Uterus (tissue), 4 donors: ENCODE data around the gene DDAH2. TPM values are rescaled to one million over a fixed set of nuclear protein-coding genes. Genes with fewer than 3 reads are reported as not detected.

Experiments
- DNase-seq, 2 donors: peaks; one replicate each; pipeline ENCODE4 v3.0.0-alpha.2; 2019 to 2020
- H3K27ac ChIP-seq, 2 donors: fragments of 200-600 bp; sonication (generic); 1 replicate in 1 of 2; 2 replicates in 1 of 2; pipeline ENCODE4 v1.5.1; 2016 to 2018
- H3K27me3 ChIP-seq, 2 donors: fragments of 200-600 bp; sonication (generic); one replicate each; pipeline ENCODE4 v1.5.1; 2018 to 2019; ENCODE audit warnings: control low read depth in 1 of 2
- H3K36me3 ChIP-seq, 2 donors: fragments of 200-600 bp; sonication (generic); one replicate each; pipeline ENCODE4 v1.5.1; 2019; ENCODE audit warnings: control low read depth in 1 of 2
- H3K4me1 ChIP-seq, 2 donors: fragments of 200-600 bp; sonication (generic); one replicate each; pipeline ENCODE4 v1.5.1; 2018 to 2019; ENCODE audit warnings: control low read depth in 1 of 2
- H3K4me3 ChIP-seq, 2 donors: fragments of 200-600 bp; sonication (generic); 1 replicate in 1 of 2; 2 replicates in 1 of 2; pipeline ENCODE4 v1.5.1; 2018 to 2019; ENCODE audit warnings: mild to moderate bottlenecking in 1 of 2
- H3K9me3 ChIP-seq, 2 donors: fragments of 200-600 bp; sonication (generic); one replicate each; pipeline ENCODE4 v1.5.1; 2019; ENCODE audit warnings: control low read depth in 1 of 2
- CTCF ChIP-seq, 4 experiments: fragments of 200-600 bp in 2 of 4; fragments of 450-650 bp in 2 of 4; sonication (generic) in 2 of 4; IDR thresholded peaks; one replicate each; pipeline ENCODE4 v1.5.1; 2016 to 2019; ENCODE audit warnings: antibody characterized with exemption in 4 of 4, mild to moderate bottlenecking in 2 of 4, moderate library complexity in 1 of 4
- POLR2A ChIP-seq, 2 donors: fragments of 450-650 bp; IDR thresholded peaks; one replicate each; pipeline ENCODE4 v1.6.1; 2016; ENCODE audit warnings: antibody characterized with exemption in 2 of 2, mild to moderate bottlenecking in 1 of 2, moderate library complexity in 1 of 2
- intact Hi-C: fragments of 100-400 bp; cut with DNase I; formaldehyde crosslinking; loops from one replicate; pipeline ENCODE4 v1.15.1; 2023; ENCODE audit warnings: low total_unique reads
- total RNA-seq, 4 donors: library from RNA; depleted of rRNA in 3 of 4; stranded (reverse); fragments of >200 nt in 3 of 4; gene quantifications; one replicate each; pipeline versions ENCODE4 v1.1.0 to v1.2.4, GENCODE V29; 2014 to 2023
- donor health status: DM: yes; HTN: yes; CAD: no.

DDAH2 gene
- total RNA-seq, 4 donors from 2014 or later, result 97.6 to 240 (median 158) TPM

DNA sequence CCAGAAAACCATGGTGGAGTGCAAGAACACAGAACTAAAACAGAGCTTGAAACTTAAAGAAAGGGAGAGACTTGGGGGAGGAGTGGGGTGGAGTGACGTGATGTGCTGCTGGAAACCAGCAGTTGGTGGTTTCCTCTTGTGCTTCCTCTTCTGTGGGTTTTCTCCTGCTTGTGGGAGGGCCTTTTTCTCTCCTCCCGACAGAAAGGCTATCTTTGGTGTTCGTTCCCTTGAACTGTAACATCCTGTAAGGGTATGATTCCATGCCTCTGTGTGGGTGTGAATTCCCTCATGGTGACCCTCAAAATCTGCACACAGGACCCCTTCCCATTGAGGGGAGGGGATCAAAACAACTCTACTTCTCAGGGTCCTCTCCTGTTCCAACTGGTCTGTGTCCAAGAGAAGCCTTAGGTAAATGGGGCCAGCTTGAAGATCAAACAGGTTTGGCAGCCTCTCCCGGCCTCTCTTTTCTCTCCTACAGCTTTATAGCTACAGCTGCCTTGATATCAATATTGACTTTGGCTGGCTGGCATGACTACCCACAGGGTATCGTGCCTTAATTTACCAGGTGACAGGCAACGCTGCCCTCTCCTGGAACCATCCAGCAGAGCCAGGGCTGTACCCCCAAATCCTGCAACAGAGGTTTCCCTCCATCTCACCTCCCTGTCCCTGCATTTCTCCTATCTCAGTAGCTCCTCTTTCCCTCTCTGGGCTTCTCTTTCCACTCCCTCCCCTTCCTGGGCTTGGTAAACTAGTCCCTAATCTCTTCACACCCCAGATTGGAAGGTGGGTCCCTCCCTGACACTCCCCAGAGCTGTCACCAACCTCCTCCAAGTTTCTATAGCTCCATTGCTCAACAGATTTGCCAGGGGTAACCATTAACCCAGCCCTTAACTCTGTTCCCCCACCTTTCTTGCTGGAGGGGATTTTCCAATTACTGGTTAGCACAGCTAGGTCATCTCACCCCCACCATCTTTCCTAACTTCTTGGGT, 9.2 kb upstream of the DDAH2 start:
- peaks cover 0 to 29% of the 10 kb centered on the region in 2 donors for H3K4me1 ChIP-seq
- intact Hi-C loops, result loop anchor here (10.0 kb wide), 1 partner anchor 57 kb away; the partner anchor contains the start of gene VARS1
- no peaks in the 10 kb centered on the region for H3K9me3 ChIP-seq
- TF ChIP-seq CTCF (IDR thresholded peaks at IDR 0.05) (no peak), POLR2A (IDR thresholded peaks at IDR 0.05) (peak; percentile 19 to 40)
- DNase-seq, result peak in 1 of 2 donors; percentile 52
- H3K27ac ChIP-seq, result peak overlapping the region; percentile 86 to 95
- H3K27me3 ChIP-seq, result no peaks in the 10 kb centered on the region
- H3K4me3 ChIP-seq, result no peak overlapping the region
- H3K36me3 ChIP-seq, result no peaks in the 10 kb centered on the region

DNA sequence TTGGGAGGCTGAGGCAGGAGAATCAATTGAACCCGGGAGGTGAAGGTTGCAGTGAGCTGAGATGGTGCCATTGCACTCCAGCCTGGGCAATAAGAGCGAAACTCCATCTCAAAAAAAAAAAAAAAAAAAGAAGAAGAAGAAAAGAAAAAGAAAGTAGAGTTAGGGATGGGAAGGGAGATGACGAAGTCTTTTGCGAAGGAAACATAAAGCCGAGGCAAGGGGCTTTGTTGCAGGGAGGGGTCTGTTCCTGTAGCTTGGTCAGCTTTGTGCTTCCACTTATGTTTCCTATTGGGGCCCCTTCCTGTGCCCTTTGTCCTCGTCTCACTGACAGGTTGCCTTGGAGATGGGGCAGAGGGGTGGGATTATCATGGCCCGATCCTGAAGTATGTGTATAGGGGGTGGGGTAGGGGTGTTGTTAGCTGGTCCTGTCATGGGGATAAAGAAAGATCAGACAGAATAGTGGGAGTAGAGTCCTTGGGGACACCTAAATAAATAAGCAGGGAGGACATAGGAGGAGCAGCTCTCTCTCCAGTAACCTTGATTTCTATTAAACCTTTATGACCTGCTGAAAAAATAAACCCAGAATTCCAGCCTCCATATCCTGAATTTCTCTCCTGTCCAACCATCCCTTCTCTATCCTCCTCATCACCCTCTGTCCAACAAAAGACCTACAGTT, 8.4 kb upstream of the DDAH2 start:
- Histone ChIP-seq H3K9me3 (no peaks in the 10 kb centered on the region), H3K27ac (peak overlapping the region; percentile 86 to 95), H3K27me3 (no peaks in the 10 kb centered on the region), H3K4me1 (peaks cover 0 to 29% of the 10 kb centered on the region in 2 donors), H3K4me3 (no peak overlapping the region), H3K36me3 (no peaks in the 10 kb centered on the region)
- DNase-seq, result no peak
- TF ChIP-seq POLR2A (IDR thresholded peaks at IDR 0.05) (no peak), CTCF (IDR thresholded peaks at IDR 0.05) (no peak)
- intact Hi-C loops, result loop anchor here (10.0 kb wide), 1 partner anchor 57 kb away; the partner anchor contains the start of gene VARS1

GRCh38 chr6:31736768-31737314, 7.7 kb upstream of the DDAH2 start:
- no peak for TF ChIP-seq POLR2A (IDR thresholded peaks at IDR 0.05)
- intact Hi-C loops, result loop anchor here (10.0 kb wide), 1 partner anchor 58 kb away; the partner anchor contains the start of gene VARS1
- peak in 1 of 2 donors; percentile 43 for DNase-seq
- Histone ChIP-seq H3K36me3 (no peaks in the 10 kb centered on the region), H3K4me3 (peak overlapping the region; percentile 61 to 63), H3K27me3 (no peaks in the 10 kb centered on the region), H3K27ac (peak overlapping the region; percentile 86 to 95), H3K4me1 (peaks cover 0 to 29% of the 10 kb centered on the region in 2 donors), H3K9me3 (no peaks in the 10 kb centered on the region)

DNA sequence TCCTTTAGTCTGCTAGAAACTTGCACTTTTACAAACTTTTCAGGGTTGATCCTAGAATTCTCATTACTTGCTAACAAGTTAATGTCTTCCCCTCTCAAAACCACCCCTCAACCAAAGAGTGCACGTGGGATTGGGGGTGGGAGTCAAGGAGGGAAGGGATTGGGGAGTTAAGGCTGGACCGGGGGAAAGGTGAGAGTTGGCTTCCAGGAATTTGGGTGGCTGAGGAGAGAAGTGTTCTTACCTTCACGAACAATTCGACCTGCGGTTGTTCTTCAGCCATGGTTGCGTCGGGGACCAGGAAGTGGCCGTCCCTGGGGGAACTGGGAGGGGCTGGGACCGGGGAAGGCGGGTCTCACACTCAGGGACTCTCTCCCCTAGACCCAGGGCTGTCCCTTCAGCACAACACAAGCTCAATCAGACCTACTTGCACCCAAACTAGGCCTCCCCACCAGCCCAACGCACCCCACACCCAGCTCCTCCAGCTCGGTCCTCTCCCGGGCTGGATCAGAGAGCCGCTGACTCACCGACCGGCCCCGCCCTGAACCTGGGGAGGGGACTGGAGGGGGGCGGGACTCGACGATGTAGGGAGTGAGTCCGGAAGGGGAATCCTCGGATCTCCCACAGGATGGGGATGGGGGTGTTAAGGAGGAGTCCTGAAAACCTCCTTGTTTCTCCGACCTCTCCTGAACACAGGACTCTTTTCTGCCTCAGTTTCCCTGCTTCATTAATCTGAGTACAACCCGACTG, 7.1 kb upstream of the DDAH2 start, which contains the start of gene CLIC1:
Gene CLIC1 (minus strand): TSS at position 510 of the 747 bp plus-strand sequence. CDS start 230 bp downstream, at position 280.
- peak; percentile 90 to 93 for DNase-seq
- intact Hi-C loops, result loop anchor here (10.0 kb wide), 1 partner anchor 59 kb away; the partner anchor contains the start of gene VARS1
- peak; percentile 94 to 96 for TF ChIP-seq POLR2A (IDR thresholded peaks at IDR 0.05)
- peak in 1 of 4 experiments; percentile 11 for TF ChIP-seq CTCF (IDR thresholded peaks at IDR 0.05)
- no peaks in the 10 kb centered on the region for H3K9me3 ChIP-seq
- no peaks in the 10 kb centered on the region for H3K36me3 ChIP-seq
- H3K4me3 ChIP-seq, result peak within 1 kb of the TSS; percentile 61 to 63
- peaks cover 0 to 29% of the 10 kb centered on the region in 2 donors for H3K4me1 ChIP-seq
- H3K27ac ChIP-seq, result peak within 1 kb of the TSS; percentile 86 to 95
- H3K27me3 ChIP-seq, result no peaks in the 10 kb centered on the region
